Stimulated activated CD4-positive, alpha-beta T cell treated with anti-CD3 and anti-CD28 coated beads, Interleukin-4, amount 100 ng/mL, for 24 hours (primary cell): ENCODE measurements around the gene SH3D19.
"Not testable (repeated sequence)": the region's sequence is repeated elsewhere in the genome, so short reads cannot be mapped to it uniquely, and the experiment has no call there.

ENCODE experiments used
- DNase-seq: peaks from one replicate; pipeline ENCODE4 v3.0.0-alpha.2; 2020

Gene SH3D19

GRCh38 chr4:151267104-151267503 is 58.3 kb downstream of the SH3D19 start:
- DNase-seq = no peak

- DNase-seq = no peak
Observed at GRCh38 chr4:151266497-151266896, 58.9 kb downstream of the SH3D19 start.

- no peak for DNase-seq
Observed at GRCh38 chr4:151263455-151263854, 62.0 kb downstream of the SH3D19 start.

- no peak for DNase-seq
Observed at GRCh38 chr4:151260526-151260925, 64.9 kb downstream of the SH3D19 start.

GRCh38 chr4:151259752-151260151 is 65.7 kb downstream of the SH3D19 start:
- DNase-seq = no peak

- no peak for DNase-seq
Observed at GRCh38 chr4:151257704-151258103, 67.7 kb downstream of the SH3D19 start.

- DNase-seq = no peak
Observed at GRCh38 chr4:151256134-151256533, 69.3 kb downstream of the SH3D19 start.

GRCh38 chr4:151255680-151256079 is 69.7 kb downstream of the SH3D19 start:
- DNase-seq = not testable (repeated sequence)

GRCh38 chr4:151255226-151255625 is 70.2 kb downstream of the SH3D19 start:
- DNase-seq = not testable (repeated sequence)

- no peak for DNase-seq
Observed at GRCh38 chr4:151251603-151252304, 73.7 kb downstream of the SH3D19 start.

- no peak for DNase-seq
Observed at GRCh38 chr4:151250706-151251105, 74.7 kb downstream of the SH3D19 start.

- DNase-seq = no peak
Observed at GRCh38 chr4:151248519-151248918, 76.9 kb downstream of the SH3D19 start.

GRCh38 chr4:151247395-151247794 is 78.0 kb downstream of the SH3D19 start:
- no peak for DNase-seq

GRCh38 chr4:151246742-151247141 is 78.7 kb downstream of the SH3D19 start:
- no peak for DNase-seq

- no peak for DNase-seq
Observed at GRCh38 chr4:151242305-151242704, 83.1 kb downstream of the SH3D19 start.

GRCh38 chr4:151239608-151240007 is 85.8 kb downstream of the SH3D19 start:
- DNase-seq = no peak

GRCh38 chr4:151238477-151238876 is 86.9 kb downstream of the SH3D19 start:
- DNase-seq = no peak

GRCh38 chr4:151236036-151236435 is 89.4 kb downstream of the SH3D19 start:
- no peak for DNase-seq

GRCh38 chr4:151235373-151235772 is 90.0 kb downstream of the SH3D19 start:
- DNase-seq = not testable (repeated sequence)

GRCh38 chr4:151233600-151233999 is 91.8 kb downstream of the SH3D19 start:
- DNase-seq = no peak

GRCh38 chr4:151231915-151232595 is 93.3 kb downstream of the SH3D19 start:
- DNase-seq = no peak

- DNase-seq = no peak
Observed at GRCh38 chr4:151228189-151229119, 97.0 kb downstream of the SH3D19 start.

- no peak for DNase-seq
Observed at GRCh38 chr4:151227731-151228130, 97.7 kb downstream of the SH3D19 start.
